Ishikawa (cell line): ENCODE data around the gene ARL11.

ENCODE experiments used
- CEBPB ChIP-seq: IDR thresholded peaks from 2 replicates; pipeline ENCODE4 v1.6.1; 2012
- CREB1 ChIP-seq: IDR thresholded peaks from 2 replicates; pipeline ENCODE4 v1.6.1; 2012; ENCODE audit warnings: low read depth
- EGR1 ChIP-seq: IDR thresholded peaks from 2 replicates; pipeline ENCODE4 v1.6.1; 2012
- EP300 ChIP-seq: IDR thresholded peaks from 2 replicates; pipeline ENCODE4 v1.6.1; 2012; ENCODE audit warnings: borderline replicate concordance
- NFIC ChIP-seq: IDR thresholded peaks from 2 replicates; pipeline ENCODE4 v1.6.1; 2012
- RAD21 ChIP-seq: IDR thresholded peaks from 2 replicates; pipeline ENCODE4 v1.6.1; 2012; ENCODE audit warnings: low read depth
- TAF1 ChIP-seq: IDR thresholded peaks from 2 replicates; pipeline ENCODE4 v1.6.1; 2012; ENCODE audit warnings: low read depth, mild to moderate bottlenecking
- YY1 ChIP-seq: IDR thresholded peaks from 2 replicates; pipeline ENCODE4 v1.6.1; 2012; ENCODE audit warnings: low read depth
- TF ChIP-seq, protein P1 (sequence below): IDR thresholded peaks from 2 replicates; pipeline ENCODE4 v1.6.1; 2012

DNA sequence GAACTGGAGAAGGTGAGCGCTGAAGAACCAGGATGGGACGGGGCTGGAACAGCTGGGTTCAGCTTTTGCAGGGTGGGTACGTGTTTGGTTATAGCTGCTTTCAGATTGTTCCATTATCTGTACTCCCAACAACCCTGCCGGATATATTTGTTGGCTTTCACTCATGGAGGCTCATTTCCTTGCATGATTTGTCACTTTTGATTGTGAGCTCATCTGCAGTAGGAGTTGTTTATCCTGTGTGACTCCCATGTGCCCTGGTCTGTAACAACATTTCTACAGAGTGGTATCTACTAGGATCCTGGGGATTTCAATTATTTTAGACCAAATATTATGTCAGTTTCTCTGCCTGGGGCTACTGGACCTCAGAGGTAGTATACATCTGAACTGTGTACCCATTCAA is 5.4 kb downstream of the ARL11 start:
- no peak for TF ChIP-seq RAD21
- TF ChIP-seq YY1, result no peak
- no peak for TF ChIP-seq TAF1
- TF ChIP-seq EP300, result no peak
- no peak for TF ChIP-seq CREB1
- no peak for TF ChIP-seq NFIC
- TF ChIP-seq, protein P1, sequence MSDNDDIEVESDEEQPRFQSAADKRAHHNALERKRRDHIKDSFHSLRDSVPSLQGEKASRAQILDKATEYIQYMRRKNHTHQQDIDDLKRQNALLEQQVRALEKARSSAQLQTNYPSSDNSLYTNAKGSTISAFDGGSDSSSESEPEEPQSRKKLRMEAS, result no peak
- no peak for TF ChIP-seq EGR1
- no peak for TF ChIP-seq CEBPB
